22Rv1 (cell line): ENCODE measurements around the gene LIMA1.
"Not testable (repeated sequence)": the region's sequence is repeated elsewhere in the genome, so short reads cannot be mapped to it uniquely, and the experiment has no call there.

ENCODE experiments used
- H3K27ac ChIP-seq: fragments of 450-650 bp; 2 replicates; pipeline ENCODE4 v1.5.1; 2017
- CTCF ChIP-seq: fragments of 450-650 bp; IDR thresholded peaks from 2 replicates; pipeline ENCODE4 v1.5.1; 2017; ENCODE audit warnings: mild to moderate bottlenecking
- ZFX ChIP-seq: fragments of 450-650 bp; IDR thresholded peaks from 2 replicates; pipeline ENCODE4 v1.6.1; 2017; ENCODE audit warnings: antibody characterized with exemption, borderline replicate concordance

The LIMA1 gene

GRCh38 chr12:50248883-50249282, 34.4 kb downstream of the LIMA1 start:
- TF ChIP-seq ZFX (no peak), CTCF (no peak)
- H3K27ac ChIP-seq, result no peak overlapping the region

- H3K27ac ChIP-seq, result no peak overlapping the region
- no peak for TF ChIP-seq ZFX
- TF ChIP-seq CTCF, result no peak
Observed at GRCh38 chr12:50248411-50248810, 34.9 kb downstream of the LIMA1 start.

GRCh38 chr12:50247665-50248064, 35.7 kb downstream of the LIMA1 start:
- H3K27ac ChIP-seq, result not testable (repeated sequence)

- no peak overlapping the region for H3K27ac ChIP-seq
- TF ChIP-seq CTCF (no peak), ZFX (no peak)
Observed at GRCh38 chr12:50246873-50247612, 36.3 kb downstream of the LIMA1 start.

GRCh38 chr12:50246197-50246865, 37.0 kb downstream of the LIMA1 start:
- TF ChIP-seq CTCF (no peak), ZFX (no peak)
- no peak overlapping the region for H3K27ac ChIP-seq

GRCh38 chr12:50243507-50243906, 39.8 kb downstream of the LIMA1 start:
- TF ChIP-seq ZFX, result no peak
- no peak for TF ChIP-seq CTCF
- no peak overlapping the region; the same call in 1 of the 2 replicates for H3K27ac ChIP-seq

- no peak for TF ChIP-seq CTCF
- no peak for TF ChIP-seq ZFX
- no peak overlapping the region; the same call in 1 of the 2 replicates for H3K27ac ChIP-seq
Observed at GRCh38 chr12:50242751-50243191, 40.5 kb downstream of the LIMA1 start.
